Esophagus squamous epithelium (tissue), 5 donors: Measurements from ENCODE around the gene SESN3. TPM values are rescaled to one million over a fixed set of nuclear protein-coding genes. Genes with fewer than 3 reads are reported as not detected.

Experiments
- DNase-seq: peaks from one replicate; lab custom pipeline; 2025; lab: John Stamatoyannopoulos, UW
- H3K27ac ChIP-seq, 4 donors: fragments of 200-600 bp; sonication (generic); one replicate each; pipeline ENCODE4 v1.5.1; 2016 to 2019; ENCODE audit warnings: mild to moderate bottlenecking in 1 of 4
- H3K27me3 ChIP-seq, 4 donors: fragments of 200-600 bp; sonication (generic); 1 replicate in 3 of 4; 2 replicates in 1 of 4; pipeline versions ENCODE4 v1.5.1 to v1.6.0; 2017 to 2021; ENCODE audit warnings: antibody characterized with exemption in 1 of 4
- H3K36me3 ChIP-seq, 3 donors: fragments of 200-600 bp; sonication (generic); one replicate each; pipeline ENCODE4 v1.5.1; 2016 to 2019
- H3K4me1 ChIP-seq, 3 donors: fragments of 200-600 bp; sonication (generic); one replicate each; pipeline ENCODE4 v1.5.1; 2017 to 2019
- H3K4me3 ChIP-seq, 4 donors: fragments of 200-600 bp; sonication (generic); 1 replicate in 3 of 4; 2 replicates in 1 of 4; pipeline ENCODE4 v1.5.1; 2016 to 2019; ENCODE audit warnings: mild to moderate bottlenecking in 2 of 4, moderate library complexity in 1 of 4
- H3K9me3 ChIP-seq, 3 donors: fragments of 200-600 bp; sonication (generic); one replicate each; pipeline ENCODE4 v1.5.1; 2016 to 2019
- POLR2A ChIP-seq, 4 donors: fragments of 450-650 bp; IDR thresholded peaks; one replicate each; pipeline ENCODE4 v1.6.1; 2017; ENCODE audit warnings: antibody characterized with exemption in 4 of 4, mild to moderate bottlenecking in 4 of 4, moderate library complexity in 3 of 4
- WGBS, 2 donors: methylation state at CpG; one replicate each; pipeline ENCODE4 v1.1.5; 2018; 5-methylcytosine and 5-hydroxymethylcytosine counted together
- intact Hi-C: fragments of 100-400 bp; cut with DNase I; formaldehyde crosslinking; loops from one replicate; pipeline ENCODE4 v1.15.0; 2022
- total RNA-seq, 4 donors: library from RNA; depleted of rRNA; stranded (reverse); fragments of >200 nt; gene quantifications; one replicate each; pipeline ENCODE4 v1.1.0, GENCODE V29; 2016
- TF ChIP-seq, protein P1 (sequence below), 6 experiments: fragments of 450-650 bp in 4 of 6; fragments of 200-600 bp in 2 of 6; sonication (generic) in 2 of 6; IDR thresholded peaks; one replicate each; pipeline ENCODE4 v1.5.1; 2016 to 2019; ENCODE audit warnings: antibody characterized with exemption in 6 of 6, mild to moderate bottlenecking in 4 of 6, moderate library complexity in 4 of 6
- donor health status: DM: yes; HTN: yes; CAD: no.

The SESN3 gene
- total RNA-seq, 4 donors from 2014 or later = 11.3 to 33.7 (median 22.1) TPM

DNA sequence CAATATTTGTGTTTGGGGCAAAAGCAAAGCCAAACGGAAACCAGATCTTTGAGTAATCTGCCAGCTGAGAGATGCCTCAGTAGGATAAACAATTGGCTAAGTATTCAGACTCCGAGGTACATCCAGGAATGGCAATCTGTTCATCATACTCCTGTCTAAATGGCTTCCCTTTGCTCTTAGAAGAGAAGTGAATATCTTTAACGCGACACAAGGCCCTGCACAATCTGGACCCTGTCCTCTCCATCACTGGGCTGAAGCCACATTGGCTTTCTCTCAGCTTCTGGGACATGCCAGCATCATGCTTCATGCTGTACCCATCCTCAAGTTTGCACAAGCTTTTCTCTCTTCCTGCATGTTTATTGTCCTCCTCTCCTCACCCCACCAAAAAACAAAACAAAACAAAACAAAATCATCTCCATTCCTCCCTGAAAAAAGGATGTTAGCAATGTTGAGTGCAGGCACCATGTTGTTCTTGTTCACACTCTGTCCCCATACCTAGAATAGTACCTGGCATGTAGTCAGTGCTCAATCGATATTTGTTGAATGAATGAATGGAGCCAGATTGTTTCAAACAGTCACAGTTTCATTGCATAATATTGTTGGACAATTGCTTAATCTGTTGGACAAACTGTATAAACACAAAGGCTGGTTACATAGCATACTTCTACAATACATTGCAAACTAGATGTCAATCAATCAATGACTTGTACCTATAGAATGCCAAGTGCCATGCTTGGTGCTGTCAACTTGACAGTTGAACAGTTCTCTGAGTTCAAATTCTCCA is 38.2 kb upstream of the SESN3 start:
- Histone ChIP-seq H3K4me3 (no peak overlapping the region), H3K27me3 (no peaks in the 10 kb centered on the region), H3K27ac (no peak overlapping the region), H3K36me3 (no peaks in the 10 kb centered on the region), H3K9me3 (no peaks in the 10 kb centered on the region), H3K4me1 (no peaks in the 10 kb centered on the region)
- no peak for DNase-seq
- TF ChIP-seq, protein P1, sequence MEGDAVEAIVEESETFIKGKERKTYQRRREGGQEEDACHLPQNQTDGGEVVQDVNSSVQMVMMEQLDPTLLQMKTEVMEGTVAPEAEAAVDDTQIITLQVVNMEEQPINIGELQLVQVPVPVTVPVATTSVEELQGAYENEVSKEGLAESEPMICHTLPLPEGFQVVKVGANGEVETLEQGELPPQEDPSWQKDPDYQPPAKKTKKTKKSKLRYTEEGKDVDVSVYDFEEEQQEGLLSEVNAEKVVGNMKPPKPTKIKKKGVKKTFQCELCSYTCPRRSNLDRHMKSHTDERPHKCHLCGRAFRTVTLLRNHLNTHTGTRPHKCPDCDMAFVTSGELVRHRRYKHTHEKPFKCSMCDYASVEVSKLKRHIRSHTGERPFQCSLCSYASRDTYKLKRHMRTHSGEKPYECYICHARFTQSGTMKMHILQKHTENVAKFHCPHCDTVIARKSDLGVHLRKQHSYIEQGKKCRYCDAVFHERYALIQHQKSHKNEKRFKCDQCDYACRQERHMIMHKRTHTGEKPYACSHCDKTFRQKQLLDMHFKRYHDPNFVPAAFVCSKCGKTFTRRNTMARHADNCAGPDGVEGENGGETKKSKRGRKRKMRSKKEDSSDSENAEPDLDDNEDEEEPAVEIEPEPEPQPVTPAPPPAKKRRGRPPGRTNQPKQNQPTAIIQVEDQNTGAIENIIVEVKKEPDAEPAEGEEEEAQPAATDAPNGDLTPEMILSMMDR (IDR thresholded peaks at IDR 0.05) = no peak
- TF ChIP-seq POLR2A (IDR thresholded peaks at IDR 0.05) = no peak
- 74 to 81% methylated on average over 5 of the region's 5 CpGs for WGBS, 2 donors
- intact Hi-C loops = no loop called here

DNA sequence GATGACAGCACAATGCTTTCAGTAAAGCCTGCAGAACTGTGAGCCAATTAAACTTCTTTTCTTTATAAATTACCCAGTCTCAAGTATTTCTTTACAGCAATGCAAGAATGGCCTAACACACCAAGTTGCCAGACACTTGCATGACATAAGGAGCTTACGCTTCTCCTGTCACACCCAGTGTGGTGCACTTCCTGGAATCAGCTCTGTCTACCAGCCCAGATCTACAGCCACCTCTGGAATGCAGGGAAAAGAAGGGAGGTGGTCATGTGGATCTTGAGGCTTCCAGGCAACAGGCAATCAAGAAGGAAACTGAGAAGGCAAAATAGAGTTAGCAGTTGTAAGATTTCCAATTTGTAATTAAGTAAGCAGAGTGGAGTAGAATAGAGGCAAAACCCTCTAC is 37.4 kb upstream of the SESN3 start:
- TF ChIP-seq, protein P1 (IDR thresholded peaks at IDR 0.05) = no peak
- no peak for TF ChIP-seq POLR2A (IDR thresholded peaks at IDR 0.05)
- whole genome bisulfite sequencing, 2 donors = 60 to 89% methylated on average over 1 of the region's 1 CpG
- DNase-seq = no peak
- no peaks in the 10 kb centered on the region for H3K4me1 ChIP-seq
- H3K9me3 ChIP-seq = no peaks in the 10 kb centered on the region
- no peak overlapping the region for H3K4me3 ChIP-seq
- no peaks in the 10 kb centered on the region for H3K36me3 ChIP-seq
- H3K27me3 ChIP-seq = no peaks in the 10 kb centered on the region
- intact Hi-C loops = no loop called here
- no peak overlapping the region for H3K27ac ChIP-seq

DNA sequence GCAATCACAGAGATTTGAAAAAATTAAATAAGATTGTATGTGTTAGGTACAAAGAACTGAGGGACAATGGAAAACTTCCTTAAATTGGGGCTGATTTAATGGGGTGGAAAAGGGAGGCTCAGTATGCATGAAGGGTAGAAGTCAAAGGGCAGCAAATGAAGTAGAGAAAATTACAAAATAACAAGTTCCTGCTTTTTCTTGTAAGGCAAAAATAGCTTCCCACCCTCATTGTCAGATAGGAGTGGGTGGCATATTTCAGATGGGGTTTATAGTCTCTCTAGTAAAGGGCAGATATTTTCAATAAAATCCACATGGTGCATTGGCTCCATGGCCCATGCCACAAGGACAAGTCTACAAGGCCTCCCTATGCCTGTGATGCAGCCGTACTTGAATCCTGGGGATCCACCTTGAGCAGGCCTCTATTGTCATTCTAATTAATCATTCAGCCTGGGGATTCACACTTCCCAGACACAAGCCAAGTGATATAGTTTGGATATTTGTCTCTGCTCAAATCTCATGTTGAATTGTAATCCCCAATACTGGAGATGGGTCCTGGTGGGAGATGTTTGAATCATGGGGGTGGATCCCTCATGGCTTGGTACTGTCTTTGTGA is 36.7 kb upstream of the SESN3 start:
- no peaks in the 10 kb centered on the region for H3K9me3 ChIP-seq
- H3K36me3 ChIP-seq = no peaks in the 10 kb centered on the region
- 44 to 100% methylated on average over 1 of the region's 1 CpG for WGBS, 2 donors
- H3K27me3 ChIP-seq = no peaks in the 10 kb centered on the region
- intact Hi-C loops = no loop called here
- TF ChIP-seq, protein P1 (IDR thresholded peaks at IDR 0.05) = no peak
- no peak for TF ChIP-seq POLR2A (IDR thresholded peaks at IDR 0.05)
- no peak for DNase-seq
- H3K4me1 ChIP-seq = no peaks in the 10 kb centered on the region
- no peak overlapping the region for H3K4me3 ChIP-seq
- H3K27ac ChIP-seq = no peak overlapping the region

DNA sequence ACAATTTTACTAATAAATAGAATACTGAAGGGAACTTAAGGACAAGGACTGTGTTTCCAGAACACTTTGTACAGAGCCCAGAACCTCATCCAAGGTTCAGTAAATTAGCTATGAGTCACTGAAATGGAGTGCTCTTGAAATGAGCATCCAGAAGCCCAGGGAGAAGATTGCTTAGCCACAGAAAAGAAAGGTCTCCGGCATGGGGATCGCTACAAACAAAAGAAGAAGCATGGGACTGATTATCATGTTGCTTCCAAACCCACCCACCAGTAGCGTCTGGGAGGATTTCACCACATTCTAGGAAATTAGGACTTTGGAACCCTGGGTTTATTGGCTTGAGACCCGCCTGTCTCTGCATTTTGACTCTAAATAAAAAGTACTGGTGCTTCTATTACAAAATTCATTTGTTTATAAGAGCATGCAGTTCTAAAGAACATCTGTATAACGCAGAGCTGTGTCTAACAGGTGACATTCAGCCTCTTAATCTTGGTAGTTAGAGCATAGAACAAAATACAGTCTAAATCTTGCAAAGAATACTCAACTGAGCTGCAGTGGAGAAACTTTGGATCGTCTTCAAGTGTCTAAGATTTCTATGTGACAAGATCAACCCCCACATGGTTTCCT is 35.9 kb upstream of the SESN3 start:
- no peaks in the 10 kb centered on the region for H3K9me3 ChIP-seq
- intact Hi-C loops = no loop called here
- H3K27me3 ChIP-seq = no peaks in the 10 kb centered on the region
- no peak overlapping the region for H3K4me3 ChIP-seq
- WGBS, 2 donors = 84 to 91% methylated on average over 6 of the region's 6 CpGs
- H3K27ac ChIP-seq = peak overlapping the region in 2 of 4 donors; percentile 27 to 59
- TF ChIP-seq, protein P1 (IDR thresholded peaks at IDR 0.05) = no peak
- no peak for TF ChIP-seq POLR2A (IDR thresholded peaks at IDR 0.05)
- no peak for DNase-seq
- H3K4me1 ChIP-seq = no peaks in the 10 kb centered on the region
- H3K36me3 ChIP-seq = no peaks in the 10 kb centered on the region

DNA sequence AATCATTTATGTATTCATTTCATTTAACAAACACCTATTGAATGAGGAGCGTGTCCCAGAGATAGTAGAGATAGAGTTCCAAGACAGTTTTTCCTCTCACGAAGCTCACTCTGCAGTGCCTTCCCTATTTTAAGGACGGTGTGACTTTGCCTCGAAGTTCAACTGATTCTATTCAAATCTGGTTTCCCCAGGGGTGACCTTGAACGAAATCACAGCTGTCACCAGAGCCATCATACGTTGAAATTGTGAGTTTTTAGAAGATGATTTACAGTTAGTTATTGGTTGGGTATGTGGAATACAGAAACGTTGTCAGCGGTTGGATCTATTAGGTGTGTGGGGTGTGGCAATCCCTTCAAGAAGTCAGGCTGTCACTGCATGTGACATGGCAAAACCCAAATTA is 33.9 kb upstream of the SESN3 start:
- Histone ChIP-seq H3K36me3 (no peaks in the 10 kb centered on the region), H3K27ac (no peak overlapping the region), H3K4me3 (no peak overlapping the region), H3K9me3 (no peaks in the 10 kb centered on the region), H3K4me1 (no peaks in the 10 kb centered on the region), H3K27me3 (no peaks in the 10 kb centered on the region)
- TF ChIP-seq, protein P1 (IDR thresholded peaks at IDR 0.05) = no peak
- TF ChIP-seq POLR2A (IDR thresholded peaks at IDR 0.05) = no peak
- 76 to 82% methylated on average over 8 of the region's 8 CpGs for WGBS, 2 donors
- DNase-seq = no peak
- intact Hi-C loops = no loop called here
